OCI-LY7 (cell line): Measurements from ENCODE around the gene TEX28. TPM values are rescaled to one million over a fixed set of nuclear protein-coding genes. Genes with fewer than 3 reads are reported as not detected.
"Not testable (repeated sequence)": the region's sequence is repeated elsewhere in the genome, so short reads cannot be mapped to it uniquely, and the experiment has no call there.

Experiments
- BruUV-seq: library from RNA; stranded (reverse); fragments of 400-500 nt; replicated peaks from 2 replicates; lab custom pipeline; 2021; lab: Mats Ljungman, UMichigan
- CTCF ChIA-PET: fragments of 300-600 bp; sonication (Branson Sonifier 250); formaldehyde crosslinking; loops from one replicate; lab custom pipeline; 2022; ENCODE audit warnings: antibody characterized with exemption; ENCODE audit not compliant: unreplicated experiment; lab: Charles Lee
- POLR2A ChIA-PET: fragments of 300-600 bp; sonication (Branson Sonifier 250); formaldehyde crosslinking; loops from one replicate; lab custom pipeline; 2022; ENCODE audit warnings: antibody characterized with exemption; lab: Charles Lee
- DNase-seq: peaks from one replicate; pipeline ENCODE4 v3.0.0-alpha.2; 2015; ENCODE audit warnings: low spot score
- H2AFZ ChIP-seq: fragments of 200-600 bp; sonication (generic), shearing (Covaris generic); 2 replicates; pipeline ENCODE4 v1.6.1; 2014; ENCODE audit warnings: mild to moderate bottlenecking, antibody characterized with exemption, low read length, moderate library complexity
- H3K27ac ChIP-seq: fragments of 200-600 bp; sonication (generic); 2 replicates; pipeline ENCODE4 v1.5.1; 2014; ENCODE audit warnings: mixed run types, low read depth, mild to moderate bottlenecking, moderate library complexity, low read length, inconsistent platforms; ENCODE audit not compliant: poor library complexity, severe bottlenecking
- H3K36me3 ChIP-seq: fragments of 200-600 bp; sonication (generic); 2 replicates; pipeline ENCODE4 v1.6.1; 2014; ENCODE audit warnings: mild to moderate bottlenecking, antibody characterized with exemption, low read length, moderate library complexity, mixed read lengths; ENCODE audit not compliant: insufficient read depth
- H3K4me1 ChIP-seq: fragments of 200-600 bp; sonication (generic); 2 replicates; pipeline ENCODE4 v1.5.1; 2014; ENCODE audit warnings: mild to moderate bottlenecking, low read length; ENCODE audit not compliant: insufficient read depth, poor library complexity, severe bottlenecking
- H3K4me2 ChIP-seq: fragments of 200-600 bp; sonication (generic); 2 replicates; pipeline ENCODE4 v1.6.1; 2014; ENCODE audit warnings: mild to moderate bottlenecking, low read length
- H3K4me3 ChIP-seq: fragments of 200-600 bp; sonication (generic); 2 replicates; pipeline ENCODE4 v1.5.1; 2014; ENCODE audit warnings: mild to moderate bottlenecking, low read depth, low read length; ENCODE audit not compliant: poor library complexity, severe bottlenecking
- H3K79me2 ChIP-seq: fragments of 200-600 bp; sonication (generic); 2 replicates; pipeline ENCODE4 v1.6.1; 2016; ENCODE audit warnings: low read depth, mild to moderate bottlenecking, low read length, moderate library complexity, mixed read lengths; ENCODE audit not compliant: insufficient read depth
- H3K9me2 ChIP-seq: fragments of 200-600 bp; sonication (generic); 2 replicates; pipeline ENCODE4 v1.6.1; 2016; ENCODE audit warnings: mild to moderate bottlenecking, low read length, mixed read lengths; ENCODE audit not compliant: insufficient read depth
- H3K9me3 ChIP-seq: fragments of 200-600 bp; sonication (generic); 2 replicates; pipeline ENCODE4 v1.6.1; 2014; ENCODE audit warnings: mild to moderate bottlenecking, mixed run types, low read length, mixed read lengths
- H4K20me1 ChIP-seq: fragments of 200-600 bp; sonication (generic); 2 replicates; pipeline ENCODE4 v1.6.1; 2014; ENCODE audit warnings: mild to moderate bottlenecking, antibody characterized with exemption, low read length, moderate library complexity, mixed read lengths; ENCODE audit not compliant: insufficient read depth
- intact Hi-C: fragments of 100-400 bp; cut with micrococcal nuclease; formaldehyde crosslinking; loops from one replicate; pipeline ENCODE4 v1.10.0; 2022; ENCODE audit not compliant: unreplicated experiment
- total RNA-seq, 2 experiments: library from RNA; depleted of rRNA in 1 of 2; stranded (reverse); fragments of >200 nt in 1 of 2; shearing (Covaris generic) in 1 of 2; gene quantifications; 2 replicates each; pipeline ENCODE4 v1.2.3, GENCODE V29; 2014 to 2022

The TEX28 gene
- total RNA-seq, 2 experiments from 2014 or later: not detected

DNA sequence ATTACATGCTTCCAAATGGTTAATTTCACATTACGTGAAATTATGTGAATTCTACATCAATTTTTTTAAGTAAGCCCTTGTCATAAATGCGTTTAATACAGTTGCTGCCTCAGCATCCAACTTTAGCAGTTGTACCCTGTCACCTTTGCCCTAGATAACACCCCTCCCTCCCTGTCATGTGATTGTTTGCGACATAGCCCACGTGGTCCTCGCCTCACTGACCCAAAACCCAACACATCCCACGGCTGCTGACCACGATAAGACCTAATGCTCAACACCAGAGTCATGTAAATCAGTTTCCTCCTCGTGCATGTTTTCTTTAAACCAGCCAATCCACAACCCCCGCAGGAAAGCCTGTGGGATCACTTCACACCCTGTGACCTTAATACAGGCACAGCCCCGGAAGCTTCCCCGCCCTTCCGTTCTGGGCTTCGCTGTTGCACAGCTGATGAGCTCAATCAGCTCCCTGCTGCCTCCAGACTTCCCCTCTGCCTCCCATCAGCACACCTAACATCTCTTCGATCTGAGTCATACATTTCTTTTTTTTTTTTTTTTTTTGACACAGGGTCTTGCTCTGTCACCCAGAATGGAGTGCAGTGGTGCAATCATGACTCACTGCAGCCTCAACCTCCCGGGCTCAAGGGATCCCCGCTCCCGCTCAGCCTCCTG lies 47.4 kb downstream of the TEX28 start:
- H3K4me1 ChIP-seq, H4K20me1 ChIP-seq, H3K79me2 ChIP-seq, H3K9me3 ChIP-seq, H3K4me2 ChIP-seq, H3K9me2 ChIP-seq, CTCF ChIA-PET, intact Hi-C loops, BruUV-seq, H2AFZ ChIP-seq, H3K27ac ChIP-seq, H3K36me3 ChIP-seq, POLR2A ChIA-PET, H3K4me3 ChIP-seq, DNase-seq: not testable (repeated sequence)

DNA sequence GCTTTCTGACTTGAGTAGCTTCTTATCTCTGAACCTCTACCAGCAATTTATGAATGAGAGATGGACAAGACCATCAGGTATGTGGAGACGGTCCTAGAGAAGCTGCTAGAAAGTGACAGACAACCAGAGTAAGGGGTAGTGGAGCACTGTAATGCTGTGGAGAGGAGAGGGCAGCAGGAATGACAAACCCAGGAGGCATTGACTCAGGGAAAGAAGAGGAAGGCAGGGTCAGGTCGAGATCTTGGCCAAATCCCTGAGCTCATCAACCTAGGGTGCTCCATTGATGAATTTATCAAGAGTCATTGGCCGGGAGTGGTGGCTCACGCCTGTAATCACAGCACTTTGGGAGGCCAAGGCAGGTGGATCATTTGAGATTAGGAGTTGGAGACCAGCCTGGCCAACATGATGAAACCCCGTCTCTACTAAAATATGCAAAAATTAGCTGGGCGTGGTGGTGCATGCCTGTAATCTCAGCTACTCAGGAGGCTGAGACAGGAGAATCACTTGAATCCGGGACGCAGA lies 54.9 kb downstream of the TEX28 start:
- BruUV-seq, H2AFZ ChIP-seq, H3K9me3 ChIP-seq, H3K4me1 ChIP-seq, H3K79me2 ChIP-seq, H3K36me3 ChIP-seq, CTCF ChIA-PET, POLR2A ChIA-PET, DNase-seq, H4K20me1 ChIP-seq, H3K9me2 ChIP-seq, intact Hi-C loops, H3K27ac ChIP-seq, H3K4me3 ChIP-seq, H3K4me2 ChIP-seq: not testable (repeated sequence)

DNA sequence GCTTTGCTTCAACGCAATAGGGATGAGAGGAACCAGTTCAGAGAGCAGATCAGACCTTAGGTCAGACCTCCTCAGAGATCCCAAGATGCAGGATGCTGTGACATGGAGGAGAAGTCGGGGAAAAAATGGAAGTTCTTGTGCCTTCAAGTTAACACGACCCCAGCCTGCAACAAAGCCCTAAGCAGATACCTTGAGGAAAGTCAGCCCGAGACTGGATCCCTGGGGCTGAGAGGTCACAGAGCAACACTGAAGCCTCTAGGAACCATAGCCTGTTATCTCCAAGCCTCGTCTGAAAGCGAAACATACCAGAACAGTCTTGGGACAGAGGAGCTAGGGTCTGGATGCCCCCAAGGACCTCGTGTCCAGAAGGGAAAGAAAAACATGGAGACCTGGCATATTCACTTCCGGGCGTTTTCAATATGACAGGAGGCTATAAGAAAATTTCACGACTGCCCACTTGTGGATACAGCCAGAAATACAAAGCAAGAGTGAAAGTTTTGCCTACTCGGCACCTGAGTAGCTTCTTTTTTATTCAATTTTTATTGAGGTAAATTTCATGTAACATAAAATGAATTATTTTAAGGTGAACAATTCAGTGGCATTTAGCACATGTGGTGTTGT lies 55.9 kb downstream of the TEX28 start:
- intact Hi-C loops, POLR2A ChIA-PET, H3K4me3 ChIP-seq, H4K20me1 ChIP-seq, H2AFZ ChIP-seq, H3K4me1 ChIP-seq, H3K36me3 ChIP-seq, DNase-seq, H3K79me2 ChIP-seq, CTCF ChIA-PET, H3K9me3 ChIP-seq, H3K27ac ChIP-seq, H3K4me2 ChIP-seq, BruUV-seq, H3K9me2 ChIP-seq: not testable (repeated sequence)

DNA sequence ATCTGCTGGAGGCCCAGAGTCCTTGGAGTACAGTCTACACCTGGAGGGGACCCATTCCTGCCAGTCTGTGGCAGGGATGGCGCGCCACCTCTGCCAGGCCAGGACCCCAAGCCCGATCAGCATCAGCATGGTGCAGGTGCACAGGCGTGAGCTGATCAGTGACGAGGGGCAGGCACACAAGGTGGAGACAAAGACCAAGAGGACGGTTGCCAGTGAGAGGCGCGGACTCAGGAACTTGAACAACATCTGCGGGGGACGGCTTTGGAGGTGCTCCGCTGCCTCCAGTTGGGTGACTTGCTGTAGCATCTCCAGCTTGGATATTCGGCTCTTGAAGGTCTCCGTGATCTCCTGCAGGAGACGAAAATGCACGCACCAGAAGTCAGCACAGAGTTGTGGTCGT lies 61.3 kb downstream of the TEX28 start:
- H3K4me1 ChIP-seq, DNase-seq, intact Hi-C loops, H3K9me3 ChIP-seq, H3K27ac ChIP-seq, BruUV-seq, H4K20me1 ChIP-seq, H3K4me2 ChIP-seq, H3K4me3 ChIP-seq, H3K36me3 ChIP-seq, H3K79me2 ChIP-seq, H2AFZ ChIP-seq, H3K9me2 ChIP-seq, CTCF ChIA-PET, POLR2A ChIA-PET: not testable (repeated sequence)

DNA sequence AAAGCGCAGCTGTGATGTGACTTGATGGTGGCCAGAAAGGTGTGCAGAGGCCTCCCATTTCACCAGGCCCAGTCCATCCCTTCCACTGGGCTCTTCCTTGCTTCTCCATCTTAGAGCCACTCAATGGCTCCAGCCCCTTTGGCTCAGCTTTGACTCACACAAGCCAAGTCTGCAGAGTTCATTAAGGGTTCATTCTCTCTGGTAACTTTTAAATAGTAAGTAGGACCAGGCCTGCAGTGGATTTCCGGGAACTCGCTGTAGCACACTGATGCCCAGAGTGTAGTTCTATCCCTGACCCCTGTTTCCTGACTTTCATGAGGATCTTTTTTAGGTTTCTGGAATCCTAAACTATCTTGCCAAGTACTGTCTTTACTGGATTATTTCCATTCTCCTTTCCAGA lies 63.5 kb downstream of the TEX28 start:
- intact Hi-C loops, H3K9me2 ChIP-seq, H3K4me1 ChIP-seq, BruUV-seq, DNase-seq, H3K79me2 ChIP-seq, CTCF ChIA-PET, H3K9me3 ChIP-seq, H3K36me3 ChIP-seq, POLR2A ChIA-PET, H2AFZ ChIP-seq, H3K27ac ChIP-seq, H3K4me2 ChIP-seq, H3K4me3 ChIP-seq, H4K20me1 ChIP-seq: not testable (repeated sequence)

DNA sequence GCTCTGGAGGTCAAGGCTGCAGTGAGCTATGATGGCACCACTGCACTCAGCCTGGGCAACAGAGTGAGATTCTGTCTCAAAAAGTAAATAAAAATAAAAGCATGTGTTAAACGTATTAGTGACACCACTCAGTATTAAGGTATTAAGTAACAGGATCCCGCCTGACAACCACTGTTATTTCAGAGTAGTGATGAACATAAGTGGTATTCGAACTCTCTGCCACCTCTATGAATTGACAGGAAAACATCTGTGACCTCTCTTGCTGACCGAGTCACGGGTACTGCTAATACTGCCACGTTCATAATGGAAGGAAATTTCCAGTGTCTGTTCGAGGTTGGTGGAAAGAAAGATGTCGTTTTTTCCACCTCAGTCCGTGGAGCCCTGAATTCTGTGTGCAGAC lies 68.2 kb downstream of the TEX28 start:
- H3K9me2 ChIP-seq, H3K4me1 ChIP-seq, BruUV-seq: not testable (repeated sequence)

More for the DNA sequence above, 68.2 kb downstream of the TEX28 start:
- CTCF ChIA-PET, H3K27ac ChIP-seq, H4K20me1 ChIP-seq, intact Hi-C loops, DNase-seq, H3K4me2 ChIP-seq, H3K79me2 ChIP-seq, POLR2A ChIA-PET, H3K9me3 ChIP-seq, H3K36me3 ChIP-seq, H2AFZ ChIP-seq, H3K4me3 ChIP-seq: not testable (repeated sequence)
